Measurements from ENCODE around the gene SRP54. TPM values are rescaled to one million over a fixed set of nuclear protein-coding genes. Genes with fewer than 3 reads are reported as not detected.
"Not testable (repeated sequence)": the region's sequence is repeated elsewhere in the genome, so short reads cannot be mapped to it uniquely, and the experiment has no call there.

SRP54 gene
- total RNA-seq, 1 donor from 2014 or later, result 46.7 TPM

GRCh38 chr14:34983786-34984185, 994 bp downstream of the SRP54 start:
- DNase-seq (ENCODE audit: low spot score), result no peak

GRCh38 chr14:34985740-34986139, 2.9 kb downstream of the SRP54 start:
- DNase-seq (ENCODE audit: low spot score), result no peak

- DNase-seq (ENCODE audit: low spot score), result no peak
Measured at GRCh38 chr14:34987180-34987579, 4.4 kb downstream of the SRP54 start.

- no peak for DNase-seq (ENCODE audit: low spot score)
Measured at GRCh38 chr14:34989762-34990161, 7.0 kb downstream of the SRP54 start.

- no peak for DNase-seq (ENCODE audit: low spot score)
Measured at GRCh38 chr14:34993426-34993825, 10.6 kb downstream of the SRP54 start.

- DNase-seq (ENCODE audit: low spot score), result no peak
Measured at GRCh38 chr14:34994668-34995067, 11.9 kb downstream of the SRP54 start.

- no peak for DNase-seq (ENCODE audit: low spot score)
Measured at GRCh38 chr14:34997762-34998161, 15.0 kb downstream of the SRP54 start.

- no peak for DNase-seq (ENCODE audit: low spot score)
Measured at GRCh38 chr14:34999500-34999899, 16.7 kb downstream of the SRP54 start.

GRCh38 chr14:35001621-35002020, 18.8 kb downstream of the SRP54 start:
- no peak for DNase-seq (ENCODE audit: low spot score)

GRCh38 chr14:35004839-35005238, 22.0 kb downstream of the SRP54 start:
- DNase-seq (ENCODE audit: low spot score), result no peak

- no peak for DNase-seq (ENCODE audit: low spot score)
Measured at GRCh38 chr14:35016568-35016967, 33.8 kb downstream of the SRP54 start.

- no peak for DNase-seq (ENCODE audit: low spot score)
Measured at GRCh38 chr14:35020713-35021112, 37.9 kb downstream of the SRP54 start.

GRCh38 chr14:35028435-35028834, 45.6 kb downstream of the SRP54 start:
- DNase-seq (ENCODE audit: low spot score), result no peak

GRCh38 chr14:35032562-35032961, 49.8 kb downstream of the SRP54 start:
- no peak for DNase-seq (ENCODE audit: low spot score)

GRCh38 chr14:35034440-35034833, 51.6 kb downstream of the SRP54 start:
- no peak for DNase-seq (ENCODE audit: low spot score)

GRCh38 chr14:35034944-35035554, 52.3 kb downstream of the SRP54 start:
- not testable (repeated sequence) for DNase-seq (ENCODE audit: low spot score)

GRCh38 chr14:35038312-35038711, 55.5 kb downstream of the SRP54 start:
- not testable (repeated sequence) for DNase-seq (ENCODE audit: low spot score)

GRCh38 chr14:35042632-35043031, 59.8 kb downstream of the SRP54 start:
- DNase-seq (ENCODE audit: low spot score), result no peak

GRCh38 chr14:35043046-35043445, 60.3 kb downstream of the SRP54 start:
- DNase-seq (ENCODE audit: low spot score), result no peak

- DNase-seq (ENCODE audit: low spot score), result no peak
Measured at GRCh38 chr14:35044939-35045797, 62.4 kb downstream of the SRP54 start.

- DNase-seq (ENCODE audit: low spot score), result no peak
Measured at GRCh38 chr14:35045798-35046047, 62.9 kb downstream of the SRP54 start.

- DNase-seq (ENCODE audit: low spot score), result peak; percentile 98
Measured at GRCh38 chr14:35046048-35046750, 63.4 kb downstream of the SRP54 start, which contains the start of gene FAM177A1. TSS of gene FAM177A1 (plus strand) at chr14:35046272. CDS start at chr14:35046464, 192 bp downstream.
